Body of pancreas (tissue), 4 donors: ENCODE measurements around the gene ENTPD1. TPM values are rescaled to one million over a fixed set of nuclear protein-coding genes. Genes with fewer than 3 reads are reported as not detected.

Source experiments
- ATAC-seq: fragments of 150-250 bp; one replicate; pipeline ENCODE4 v1.9.1; 2016
- DNase-seq, 4 donors: peaks; one replicate each; pipeline ENCODE4 v3.0.0-alpha.2; 2019
- H3K27ac ChIP-seq, 4 donors: fragments of 200-600 bp; sonication (generic); 1 replicate in 3 of 4; 2 replicates in 1 of 4; pipeline versions ENCODE4 v1.5.1 to v1.6.1; 2016 to 2019; ENCODE audit warnings: mild to moderate bottlenecking in 1 of 4, mixed read lengths in 1 of 4, moderate library complexity in 1 of 4
- H3K27me3 ChIP-seq, 2 donors: fragments of 200-600 bp; sonication (generic); one replicate each; pipeline ENCODE4 v1.6.0; 2016; ENCODE audit warnings: mild to moderate bottlenecking in 1 of 2
- H3K36me3 ChIP-seq, 2 donors: fragments of 200-600 bp; sonication (generic); replicated peaks in 1 of 2; 2 replicates each; pipeline ENCODE4 v1.5.1; 2016; ENCODE audit warnings: low read depth in 2 of 2; ENCODE audit not compliant: insufficient read depth in 1 of 2
- H3K4me1 ChIP-seq: fragments of 200-600 bp; sonication (generic); one replicate; pipeline ENCODE4 v1.6.0; 2016
- H3K4me3 ChIP-seq, 2 donors: fragments of 200-600 bp; sonication (generic); 1 replicate in 1 of 2; 2 replicates in 1 of 2; pipeline ENCODE4 v1.5.1; 2016 to 2019
- H3K9me3 ChIP-seq, 3 donors: fragments of 200-600 bp; sonication (generic); 1 replicate in 2 of 3; 2 replicates in 1 of 3; pipeline ENCODE4 v1.5.1; 2016
- CTCF ChIP-seq, 7 experiments: fragments of 450-650 bp in 4 of 7; fragments of 200-600 bp in 3 of 7; sonication (generic) in 3 of 7; IDR thresholded peaks; one replicate each; pipeline ENCODE4 v1.5.1; 2016 to 2019; ENCODE audit warnings: antibody characterized with exemption in 7 of 7
- POLR2A ChIP-seq, 3 donors: fragments of 450-650 bp; IDR thresholded peaks; one replicate each; pipeline ENCODE4 v1.6.1; 2016; ENCODE audit warnings: antibody characterized with exemption in 3 of 3, mild to moderate bottlenecking in 2 of 3
- WGBS, 2 donors: methylation state at CpG; one replicate each; pipeline ENCODE4 v1.1.5; 2017; 5-methylcytosine and 5-hydroxymethylcytosine counted together
- intact Hi-C: fragments of 100-400 bp; cut with DNase I; formaldehyde crosslinking; loops from one replicate; pipeline ENCODE4 v1.15.1; 2023
- total RNA-seq, 2 donors: library from RNA; depleted of rRNA; stranded (reverse); fragments of >200 nt; gene quantifications; one replicate each; pipeline ENCODE4 v1.1.0, GENCODE V29; 2016

ENTPD1 gene
- total RNA-seq, 2 donors from 2014 or later: 2.1 to 3.0 TPM

- WGBS, 2 donors: 44 to 54% methylated on average over 6 of the region's 6 CpGs
- intact Hi-C loops: no loop called here
- Histone ChIP-seq H3K27ac (no peak overlapping the region), H3K27me3 (no peaks in the 10 kb centered on the region), H3K4me3 (no peak overlapping the region), H3K9me3 (no peaks in the 10 kb centered on the region), H3K4me1 (peaks cover 8% of the 10 kb centered on the region), H3K36me3 (no peaks in the 10 kb centered on the region)
- ATAC-seq: no peak
- TF ChIP-seq POLR2A (IDR thresholded peaks at IDR 0.05) (no peak), CTCF (IDR thresholded peaks at IDR 0.05) (no peak)
- no peak for DNase-seq
These were observed 110.0 kb downstream of the ENTPD1 start for GRCh38 chr10:95865814-95866466.

GRCh38 chr10:95866467-95866842 is 110.5 kb downstream of the ENTPD1 start:
- H3K36me3 ChIP-seq: no peaks in the 10 kb centered on the region
- H3K27ac ChIP-seq: no peak overlapping the region
- H3K4me3 ChIP-seq: no peak overlapping the region
- intact Hi-C loops: no loop called here
- H3K4me1 ChIP-seq: peaks cover 8% of the 10 kb centered on the region
- no peaks in the 10 kb centered on the region for H3K9me3 ChIP-seq
- 38 to 41% methylated on average over 2 of the region's 2 CpGs for WGBS, 2 donors
- TF ChIP-seq CTCF (IDR thresholded peaks at IDR 0.05): no peak
- no peak for TF ChIP-seq POLR2A (IDR thresholded peaks at IDR 0.05)
- H3K27me3 ChIP-seq: no peaks in the 10 kb centered on the region
- DNase-seq (no peak), ATAC-seq (no peak)

GRCh38 chr10:95867866-95868265 is 111.9 kb downstream of the ENTPD1 start:
- peaks cover 8% of the 10 kb centered on the region for H3K4me1 ChIP-seq
- DNase-seq (no peak), ATAC-seq (no peak)
- H3K9me3 ChIP-seq: no peaks in the 10 kb centered on the region
- no peak overlapping the region for H3K4me3 ChIP-seq
- TF ChIP-seq POLR2A (IDR thresholded peaks at IDR 0.05) (no peak), CTCF (IDR thresholded peaks at IDR 0.05) (no peak)
- intact Hi-C loops: no loop called here
- H3K27me3 ChIP-seq: no peaks in the 10 kb centered on the region
- no peak overlapping the region for H3K27ac ChIP-seq
- no peaks in the 10 kb centered on the region for H3K36me3 ChIP-seq
- WGBS, 2 donors: 84 to 85% methylated on average over 4 of the region's 4 CpGs

GRCh38 chr10:95872158-95872711 is 116.3 kb downstream of the ENTPD1 start:
- Histone ChIP-seq H3K4me3 (no peak overlapping the region), H3K27me3 (no peaks in the 10 kb centered on the region), H3K27ac (no peak overlapping the region), H3K36me3 (no peaks in the 10 kb centered on the region), H3K4me1 (no peaks in the 10 kb centered on the region), H3K9me3 (no peaks in the 10 kb centered on the region)
- TF ChIP-seq POLR2A (IDR thresholded peaks at IDR 0.05) (no peak), CTCF (IDR thresholded peaks at IDR 0.05) (no peak)
- DNase-seq (no peak), ATAC-seq (no peak)
- intact Hi-C loops: no loop called here
- 0 to 97% methylated on average over 2 of the region's 2 CpGs for WGBS, 2 donors

GRCh38 chr10:95873139-95873538 is 117.2 kb downstream of the ENTPD1 start:
- Histone ChIP-seq H3K36me3 (no peaks in the 10 kb centered on the region), H3K4me3 (no peak overlapping the region), H3K27ac (no peak overlapping the region), H3K4me1 (no peaks in the 10 kb centered on the region), H3K9me3 (no peaks in the 10 kb centered on the region), H3K27me3 (no peaks in the 10 kb centered on the region)
- DNase-seq (no peak), ATAC-seq (no peak)
- 93 to 97% methylated on average over 2 of the region's 2 CpGs for WGBS, 2 donors
- no peak for TF ChIP-seq POLR2A (IDR thresholded peaks at IDR 0.05)
- TF ChIP-seq CTCF (IDR thresholded peaks at IDR 0.05): no peak
- intact Hi-C loops: no loop called here
